ENCODE results near the gene C6orf47.

The C6orf47 gene

DNA sequence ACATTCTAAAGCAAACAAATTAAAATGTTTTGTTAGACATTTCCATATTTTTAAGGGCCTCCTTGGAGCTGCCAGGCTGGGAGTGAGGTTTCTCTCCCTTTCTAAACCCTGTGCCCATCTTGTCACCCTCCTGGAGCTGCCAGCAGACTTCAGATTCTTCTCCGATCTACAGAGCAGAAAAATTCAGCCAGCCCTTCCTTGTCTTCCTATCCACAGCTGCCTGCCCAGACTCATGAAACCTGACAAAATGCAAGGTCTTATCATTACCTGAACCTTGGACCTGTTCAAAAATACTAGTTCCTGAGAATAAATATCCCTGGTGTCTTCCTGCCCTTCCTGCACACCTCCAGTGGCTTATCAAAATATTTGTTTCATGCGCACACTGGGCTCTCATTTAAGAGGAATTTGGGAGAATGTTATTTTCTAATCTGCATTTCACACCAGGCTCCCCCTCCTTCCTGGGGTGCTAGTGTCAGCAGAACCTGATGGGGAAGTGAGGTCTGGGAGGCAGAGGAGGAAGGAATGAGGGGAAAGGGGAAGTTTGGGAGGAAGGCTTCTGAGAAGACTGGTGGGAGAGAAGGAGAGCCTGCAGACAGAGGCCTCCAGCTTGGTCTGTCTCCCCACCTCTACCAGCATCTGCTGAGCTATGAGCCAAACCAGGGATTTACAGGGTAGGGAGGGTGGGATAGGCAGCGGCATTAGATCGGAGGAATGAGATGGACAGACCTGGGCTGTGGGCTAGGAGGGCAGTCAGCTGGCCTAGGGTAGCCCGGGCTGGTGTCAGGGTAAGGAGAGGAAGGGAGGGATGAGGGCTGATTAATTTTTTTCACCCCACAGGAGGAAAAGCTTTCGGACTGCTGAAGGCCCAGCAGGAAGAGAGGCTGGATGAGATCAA is 45.6 kb downstream of the C6orf47 start, which contains the start of gene AIF1:
AIF1 (plus strand) TSS at position 551 of the 895 bp plus-strand sequence; CDS start at position 647, 96 bp downstream.
- DNase-seq (ENCODE audit: low spot score) = no peak

DNA sequence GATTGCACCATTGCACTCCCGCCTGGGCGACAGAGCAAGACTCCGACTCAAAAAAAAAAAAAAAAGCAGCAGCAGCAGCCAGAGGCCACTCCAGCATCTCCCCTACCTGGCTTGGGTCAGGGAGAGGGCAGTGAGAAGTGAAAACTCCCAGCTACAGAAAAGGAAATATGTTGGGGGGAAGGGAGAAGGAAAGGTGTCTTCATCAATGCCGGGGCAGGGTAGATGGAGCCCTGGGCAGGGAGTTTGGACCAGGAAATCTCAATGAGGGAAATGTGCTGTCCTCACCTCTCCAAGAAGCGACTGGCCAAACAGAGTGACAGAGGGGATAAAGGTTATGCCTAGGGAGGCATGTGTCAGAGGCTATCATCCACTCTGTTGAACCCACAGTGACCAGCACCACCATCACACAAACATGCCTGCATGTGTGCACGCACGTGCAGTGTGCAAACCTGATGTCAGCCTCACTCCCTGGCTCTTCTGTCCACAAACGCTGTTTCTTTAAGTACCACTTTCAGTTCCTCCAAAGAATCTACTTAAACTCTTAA is 46.4 kb downstream of the C6orf47 start:
- DNase-seq (ENCODE audit: low spot score) = no peak

DNA sequence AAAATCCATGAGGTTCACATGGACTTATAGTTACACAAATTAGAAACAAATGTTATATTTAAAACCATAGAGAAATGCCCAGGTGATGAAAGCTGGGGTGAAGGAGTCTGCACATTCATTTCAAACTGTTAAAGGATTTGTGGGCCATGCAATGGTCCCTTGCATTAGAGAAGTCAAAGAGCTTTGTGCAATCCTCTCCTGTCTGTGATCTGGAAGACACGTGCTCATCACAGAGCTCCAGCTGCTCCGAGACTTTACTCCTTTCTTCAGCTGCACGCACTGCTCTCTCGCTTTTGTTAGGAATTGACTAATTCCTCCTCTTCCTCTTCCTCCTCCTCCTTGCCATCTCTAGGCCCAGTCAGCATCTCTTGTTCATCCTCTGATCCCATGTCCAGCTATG is 49.6 kb downstream of the C6orf47 start:
- DNase-seq (ENCODE audit: low spot score) = no peak

DNA sequence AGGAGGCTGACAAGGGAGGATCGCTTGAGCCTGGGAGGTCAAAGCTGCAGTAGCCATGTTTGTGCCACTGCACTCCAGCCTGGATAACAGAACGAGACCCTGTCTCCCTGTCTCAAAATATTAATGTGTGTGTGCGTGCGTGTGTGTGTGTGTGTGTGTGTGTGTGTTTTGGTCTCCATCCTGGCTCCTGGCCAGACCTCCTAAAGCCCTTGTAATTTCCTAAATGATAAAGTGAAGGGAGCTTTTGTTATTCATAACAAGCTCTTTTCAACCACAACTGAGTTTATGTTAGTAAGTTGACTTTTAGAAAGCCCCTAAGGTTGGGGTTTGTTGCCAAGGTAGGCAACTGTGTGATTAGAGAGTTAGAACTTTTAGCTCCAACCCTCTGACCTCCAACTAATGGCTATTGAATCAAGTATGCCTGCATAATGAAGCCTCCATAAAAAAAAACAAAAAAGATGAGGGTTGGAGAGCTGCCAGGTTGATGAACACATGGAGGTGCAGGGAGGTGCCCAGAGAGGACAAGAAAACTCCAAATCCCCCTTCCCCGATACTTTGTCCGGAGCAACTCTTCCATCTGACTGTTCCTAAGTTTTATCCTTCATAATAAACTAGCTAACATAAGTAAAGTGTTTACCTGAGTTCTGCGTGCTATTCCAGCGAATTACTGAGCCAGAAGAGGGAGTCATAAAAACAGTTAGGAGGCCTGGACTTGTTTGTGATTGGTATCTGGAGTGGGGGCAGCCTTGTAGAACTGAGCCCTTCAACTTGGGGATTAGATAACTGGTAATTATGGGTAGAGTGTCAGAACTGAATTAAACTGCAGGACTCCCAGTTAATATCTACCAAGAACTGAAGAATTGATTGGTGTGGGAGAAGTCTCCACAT is 50.8 kb downstream of the C6orf47 start:
- no peak for DNase-seq (ENCODE audit: low spot score)
